Measurements from ENCODE around the gene MYCN.

MYCN gene

DNA sequence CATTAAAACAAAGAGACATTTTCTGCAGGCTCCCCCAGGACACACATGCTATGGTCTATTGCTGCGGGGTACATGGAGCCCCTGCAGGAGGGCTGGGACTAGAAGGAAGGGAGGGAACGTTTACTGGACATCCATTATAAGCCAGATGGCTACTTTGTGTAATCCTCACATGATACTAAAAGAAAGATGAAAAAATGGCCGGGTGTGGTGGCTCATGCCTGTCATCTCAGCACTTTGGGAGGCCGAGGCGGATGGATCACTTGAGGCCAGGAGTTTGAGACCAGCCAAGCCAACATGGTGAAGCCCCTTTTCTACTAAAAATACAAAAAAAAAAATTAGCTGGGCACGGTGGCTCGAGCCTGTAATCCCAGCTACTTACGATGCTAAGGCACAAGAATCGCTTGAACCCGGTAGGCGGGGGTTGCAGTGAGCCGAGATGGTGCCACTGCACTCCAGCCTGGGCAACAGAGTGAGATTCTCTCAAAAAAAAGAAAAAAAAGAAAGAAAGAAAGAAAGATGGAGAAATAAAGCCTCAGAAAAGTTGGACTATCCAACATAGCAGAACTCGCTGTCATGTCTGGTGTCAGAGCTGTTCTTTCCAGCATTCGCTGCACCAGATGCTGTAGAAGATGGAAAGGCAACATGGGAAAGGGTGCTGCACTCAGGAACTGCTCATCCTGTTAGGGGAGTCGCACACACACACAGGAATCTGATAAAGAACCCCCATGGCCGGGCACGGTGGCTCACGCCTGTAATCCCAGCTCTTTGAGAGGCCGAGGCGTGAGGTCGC, 7.8 kb upstream of the MYCN start:
- no peak for FAIRE-seq

GRCh38 chr2:15933184-15933845, 7.0 kb upstream of the MYCN start:
- FAIRE-seq, result no peak

DNA sequence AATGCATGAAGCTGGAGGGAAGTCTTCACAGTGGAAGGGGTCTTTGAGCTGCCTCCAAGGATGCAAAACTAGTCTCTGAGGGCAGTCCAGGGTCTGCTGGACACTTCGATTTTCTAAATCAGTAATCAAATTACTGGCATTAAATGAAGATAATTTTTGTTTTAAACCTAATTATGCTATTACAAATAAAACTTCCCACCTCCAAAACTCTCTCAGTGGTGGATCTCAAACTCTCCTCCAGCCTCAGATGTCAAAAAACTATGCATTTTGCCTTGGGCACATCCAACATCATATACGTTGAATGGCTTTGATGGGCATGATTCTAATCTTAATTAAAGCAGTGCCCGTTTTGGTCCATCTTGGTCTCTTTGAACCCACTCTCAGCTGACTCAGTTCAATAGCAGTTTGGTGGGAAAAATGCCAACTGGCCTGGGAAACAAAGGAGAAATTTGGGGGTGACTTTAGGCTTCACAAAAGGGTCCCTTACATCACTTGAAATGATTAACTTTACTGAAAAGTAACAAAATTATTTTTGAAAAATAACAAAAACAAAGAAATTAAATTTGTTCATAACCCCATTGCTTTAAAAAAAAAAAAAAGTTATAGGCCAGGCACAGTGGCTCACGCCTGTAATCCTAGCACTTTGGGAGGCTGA, 5.9 kb upstream of the MYCN start:
- FAIRE-seq, result no peak

DNA sequence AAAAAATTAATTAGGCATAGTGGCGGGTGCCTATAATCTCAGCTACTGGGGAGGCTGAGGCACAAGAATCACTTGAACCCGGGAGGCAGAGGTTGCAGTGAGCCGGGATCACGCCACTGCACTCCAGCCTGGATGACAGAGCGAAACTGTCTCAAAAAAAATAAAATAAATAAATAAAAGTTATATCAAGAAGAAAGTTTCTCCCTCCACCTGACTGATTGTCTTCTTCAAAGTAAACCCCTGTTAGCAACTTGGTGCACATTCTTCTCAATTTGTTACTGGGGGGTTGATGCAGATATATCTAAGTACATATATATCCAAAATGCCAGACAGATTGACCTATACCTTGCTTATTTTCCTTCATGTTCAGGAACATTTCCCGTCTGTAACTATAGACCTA, 5.2 kb upstream of the MYCN start:
- FAIRE-seq, result no peak

GRCh38 chr2:15935675-15936074, 4.7 kb upstream of the MYCN start:
- FAIRE-seq, result no peak

DNA sequence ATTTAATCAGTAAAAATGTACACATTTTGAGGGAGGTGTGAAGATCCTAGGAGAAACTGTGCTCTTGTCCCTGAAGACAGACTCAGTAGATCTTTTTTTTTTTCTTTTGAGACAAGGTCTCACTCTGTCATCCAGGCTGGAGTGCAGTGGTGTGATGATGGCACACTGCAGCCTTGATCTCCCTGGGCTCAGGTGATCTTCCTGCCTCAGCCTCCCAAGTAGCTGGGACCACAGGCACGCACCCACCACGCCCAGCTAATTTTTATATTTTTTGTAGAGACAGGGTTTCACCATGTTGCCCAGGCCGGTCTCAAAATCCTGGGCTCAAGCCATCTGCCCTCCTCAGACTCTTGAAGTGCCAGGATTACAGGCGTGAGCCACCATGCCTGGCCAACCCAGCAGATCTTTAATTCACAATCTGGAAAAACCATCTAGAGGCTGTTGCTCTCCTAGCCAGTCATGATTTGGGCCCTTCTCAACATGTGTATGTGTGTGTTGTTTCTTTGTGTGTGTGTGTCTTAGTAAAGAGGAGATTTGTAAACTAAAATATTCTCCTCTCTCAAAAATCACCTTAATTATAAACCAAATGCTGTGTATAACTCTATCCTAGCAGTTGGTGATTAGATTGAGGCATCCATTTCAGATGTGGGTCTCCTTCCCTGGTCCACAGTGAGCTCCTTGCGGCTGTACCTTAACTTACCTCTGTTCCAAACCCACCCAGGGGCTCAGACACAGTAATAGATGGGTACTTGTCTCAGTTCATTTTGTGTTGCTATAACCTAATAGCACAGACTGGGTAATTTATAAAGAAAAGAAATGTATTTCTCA, 3.9 kb upstream of the MYCN start:
- FAIRE-seq, result no peak

DNA sequence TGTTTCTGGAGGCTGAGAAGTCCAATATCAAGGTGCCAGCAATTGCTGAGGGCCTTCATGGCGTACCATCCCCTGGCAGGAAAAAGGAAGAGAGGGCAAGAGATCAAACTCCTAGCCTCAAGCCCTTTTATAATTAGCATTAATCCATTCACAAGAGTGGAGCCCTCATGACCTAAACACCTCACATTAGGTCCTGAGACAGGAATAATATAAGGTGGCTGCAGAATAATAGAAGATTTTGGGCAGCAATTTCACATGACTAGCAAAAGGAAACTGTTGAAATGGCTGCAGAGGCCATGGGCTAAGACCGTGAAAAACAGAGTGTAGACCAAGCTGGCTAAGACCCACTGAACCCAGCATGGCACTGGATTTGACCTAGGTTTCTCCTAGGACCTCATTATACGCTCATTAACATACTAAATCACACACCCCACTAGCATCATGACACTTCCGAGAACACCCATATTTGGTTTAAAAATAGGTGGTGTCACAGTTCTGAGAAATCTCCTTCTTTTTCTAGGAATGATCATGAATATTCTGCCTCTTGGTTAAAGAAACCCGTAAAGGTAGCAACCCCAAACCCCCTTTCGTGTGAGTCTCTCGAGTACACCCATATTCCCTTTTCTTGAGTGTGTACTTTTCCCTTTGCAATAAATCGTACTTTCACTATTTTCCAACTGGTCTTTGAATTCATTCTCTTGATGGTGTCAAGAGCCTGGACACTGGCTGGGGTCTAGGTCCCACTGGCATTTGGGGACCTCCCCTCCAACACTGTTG, 3.1 kb upstream of the MYCN start:
- no peak for FAIRE-seq

GRCh38 chr2:15937882-15938802, 2.2 kb upstream of the MYCN start:
- no peak for FAIRE-seq

DNA sequence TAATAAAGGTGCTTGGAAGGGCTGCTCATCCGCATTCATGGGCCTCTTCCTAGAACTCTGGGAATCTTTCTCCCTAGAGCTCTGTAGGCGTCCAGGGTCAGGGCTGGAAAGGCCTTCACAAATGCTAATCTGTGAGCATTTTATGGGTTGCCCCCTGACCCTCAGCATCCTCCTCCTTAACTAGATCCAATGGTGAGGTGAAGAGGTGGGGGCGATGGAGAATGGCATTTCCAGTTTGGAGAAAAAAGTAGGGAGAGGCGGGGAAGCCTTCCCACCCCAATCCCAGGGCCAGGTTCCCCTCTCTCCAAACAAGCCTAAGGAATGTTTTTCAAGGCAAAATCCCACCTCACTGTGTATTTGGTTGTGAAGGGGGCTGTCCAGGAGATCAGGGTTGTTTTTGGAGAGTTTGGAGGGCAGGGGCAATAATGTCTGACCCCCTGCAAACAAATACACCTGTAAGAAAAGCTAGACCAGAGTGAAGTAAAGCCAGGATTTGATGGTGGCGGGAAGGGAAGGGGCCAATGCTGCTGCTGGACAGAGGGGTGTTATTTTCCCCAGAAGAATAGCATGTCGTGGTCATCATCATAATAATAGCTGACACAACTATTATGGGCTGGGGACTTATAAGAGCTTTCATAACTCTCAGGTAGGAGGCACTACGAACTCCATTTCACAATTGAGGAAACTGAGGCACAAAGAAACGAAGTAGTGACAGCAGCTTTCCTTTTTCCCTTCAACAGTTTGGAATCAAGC, 1.4 kb upstream of the MYCN start:
- no peak for FAIRE-seq

GRCh38 chr2:15939556-15939853, 845 bp upstream of the MYCN start:
- FAIRE-seq, result no peak

GRCh38 chr2:15940661-15941480, 521 bp downstream of the MYCN start:
- FAIRE-seq, result no peak

DNA sequence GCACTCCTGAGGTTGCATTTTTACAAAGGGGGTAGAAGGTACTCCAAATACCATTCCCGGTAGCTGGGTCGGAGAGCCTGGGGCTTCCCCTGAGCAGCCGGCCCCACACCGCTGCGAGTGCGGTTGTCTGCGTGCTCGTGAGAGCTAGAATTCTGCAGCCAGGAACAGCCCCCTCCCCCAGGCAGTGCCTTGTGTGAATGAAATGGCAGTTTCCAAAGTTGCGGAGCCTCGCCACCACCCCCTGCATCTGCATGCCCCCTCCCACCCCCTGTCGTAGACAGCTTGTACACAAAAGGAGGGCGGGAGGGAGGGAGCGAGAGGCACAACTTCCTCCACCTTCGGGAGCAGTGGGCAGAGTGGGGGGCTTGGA, 1.1 kb downstream of the MYCN start:
- FAIRE-seq, result no peak

DNA sequence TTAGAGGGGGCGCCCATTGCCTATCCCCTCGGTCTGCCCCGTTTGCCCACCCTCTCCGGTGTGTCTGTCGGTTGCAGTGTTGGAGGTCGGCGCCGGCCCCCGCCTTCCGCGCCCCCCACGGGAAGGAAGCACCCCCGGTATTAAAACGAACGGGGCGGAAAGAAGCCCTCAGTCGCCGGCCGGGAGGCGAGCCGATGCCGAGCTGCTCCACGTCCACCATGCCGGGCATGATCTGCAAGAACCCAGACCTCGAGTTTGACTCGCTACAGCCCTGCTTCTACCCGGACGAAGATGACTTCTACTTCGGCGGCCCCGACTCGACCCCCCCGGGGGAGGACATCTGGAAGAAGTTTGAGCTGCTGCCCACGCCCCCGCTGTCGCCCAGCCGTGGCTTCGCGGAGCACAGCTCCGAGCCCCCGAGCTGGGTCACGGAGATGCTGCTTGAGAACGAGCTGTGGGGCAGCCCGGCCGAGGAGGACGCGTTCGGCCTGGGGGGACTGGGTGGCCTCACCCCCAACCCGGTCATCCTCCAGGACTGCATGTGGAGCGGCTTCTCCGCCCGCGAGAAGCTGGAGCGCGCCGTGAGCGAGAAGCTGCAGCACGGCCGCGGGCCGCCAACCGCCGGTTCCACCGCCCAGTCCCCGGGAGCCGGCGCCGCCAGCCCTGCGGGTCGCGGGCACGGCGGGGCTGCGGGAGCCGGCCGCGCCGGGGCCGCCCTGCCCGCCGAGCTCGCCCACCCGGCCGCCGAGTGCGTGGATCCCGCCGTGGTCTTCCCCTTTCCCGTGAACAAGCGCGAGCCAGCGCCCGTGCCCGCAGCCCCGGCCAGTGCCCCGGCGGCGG, 1.7 kb downstream of the MYCN start:
- no peak for FAIRE-seq

GRCh38 chr2:15942711-15943345, 2.5 kb downstream of the MYCN start:
- no peak for FAIRE-seq

DNA sequence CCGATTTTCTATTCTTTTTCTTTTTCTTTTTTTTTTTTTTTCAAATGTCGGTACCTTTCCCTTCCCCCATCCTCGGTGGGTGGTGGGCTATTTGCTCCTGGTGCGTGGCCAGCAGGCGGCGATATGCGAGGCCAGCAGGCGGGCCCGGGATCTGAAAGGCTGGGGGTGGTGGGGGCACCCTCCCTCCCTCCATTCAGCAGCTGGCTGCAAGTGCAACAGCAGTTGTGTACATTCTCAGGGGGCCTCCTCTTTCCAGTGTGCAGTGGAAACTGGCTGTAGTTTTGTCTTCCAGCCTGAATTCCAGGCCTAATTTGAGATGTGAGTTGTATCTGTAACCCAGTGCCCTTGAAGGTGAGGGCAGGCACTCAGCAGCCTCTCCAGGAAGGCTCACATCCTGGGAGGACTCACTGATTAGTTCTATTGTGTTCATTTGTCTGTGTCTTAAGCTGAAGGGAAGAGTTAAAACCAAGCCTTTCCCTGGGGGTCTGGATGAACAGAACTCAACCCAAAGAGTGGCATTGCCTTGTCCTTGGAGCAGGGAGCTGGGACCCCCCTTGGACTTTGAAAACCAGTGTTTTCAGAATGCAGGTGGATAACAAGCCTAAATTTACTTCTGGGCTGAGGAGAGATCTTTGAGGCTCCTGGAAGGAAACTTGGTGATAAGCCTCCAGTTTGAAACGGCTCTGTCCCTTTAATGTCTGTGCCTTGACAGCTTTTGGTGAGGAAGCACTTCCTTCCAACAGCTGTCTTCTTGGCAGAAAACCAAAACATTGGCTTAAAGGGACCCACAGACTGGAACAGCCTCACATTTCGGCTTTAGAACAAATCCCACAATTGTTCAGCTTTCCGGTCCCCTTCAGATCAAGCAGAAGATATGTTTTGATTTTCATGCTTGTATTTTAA, 3.3 kb downstream of the MYCN start:
- FAIRE-seq, result no peak

- no peak for FAIRE-seq
Observed at GRCh38 chr2:15944325-15945017, 4.1 kb downstream of the MYCN start.

Measured in colon (tissue), 2 donors.